OCI-LY1 (cell line): ENCODE results near the gene MED13L.

Source experiments
- H2AFZ ChIP-seq: fragments of 200-600 bp; sonication (generic), shearing (Covaris generic); 2 replicates; pipeline ENCODE4 v1.6.0; 2014; ENCODE audit warnings: antibody characterized with exemption, mild to moderate bottlenecking, low read length
- H3F3A ChIP-seq: fragments of 200-600 bp; sonication (generic), shearing (Covaris generic); 2 replicates; pipeline ENCODE4 v1.6.0; 2014; ENCODE audit warnings: mild to moderate bottlenecking, antibody characterized with exemption, low read length, moderate library complexity; ENCODE audit not compliant: insufficient read depth
- H3K27ac ChIP-seq: fragments of 200-600 bp; sonication (generic); 2 replicates; pipeline ENCODE4 v1.5.1; 2014; ENCODE audit warnings: low read length, mixed run types, mild to moderate bottlenecking, low read depth; ENCODE audit not compliant: poor library complexity, severe bottlenecking
- H3K27me3 ChIP-seq: fragments of 200-600 bp; sonication (generic); 2 replicates; pipeline ENCODE4 v1.6.0; 2014; ENCODE audit warnings: antibody characterized with exemption, mild to moderate bottlenecking, low read length, moderate library complexity; ENCODE audit not compliant: insufficient read depth
- H3K36me3 ChIP-seq: fragments of 200-600 bp; sonication (generic); 2 replicates; pipeline ENCODE4 v1.6.1; 2014; ENCODE audit warnings: mild to moderate bottlenecking, antibody characterized with exemption, low read length, moderate library complexity, mixed read lengths; ENCODE audit not compliant: insufficient read depth
- H3K4me1 ChIP-seq: fragments of 200-600 bp; sonication (generic); 2 replicates; pipeline ENCODE4 v1.5.1; 2014; ENCODE audit warnings: mild to moderate bottlenecking, low read length, moderate library complexity; ENCODE audit not compliant: insufficient read depth, severe bottlenecking
- H3K4me2 ChIP-seq: fragments of 200-600 bp; sonication (generic), shearing (Covaris generic); 2 replicates; pipeline ENCODE4 v1.6.1; 2014; ENCODE audit warnings: low read length
- H3K4me3 ChIP-seq: fragments of 200-600 bp; sonication (generic); 2 replicates; pipeline ENCODE4 v1.5.1; 2014; ENCODE audit warnings: low read length, low read depth, mild to moderate bottlenecking, mixed read lengths; ENCODE audit not compliant: poor library complexity, severe bottlenecking
- H3K79me2 ChIP-seq: fragments of 200-600 bp; shearing (Covaris generic); 2 replicates; pipeline ENCODE4 v1.6.1; 2016; ENCODE audit warnings: mixed run types, low read length, mixed read lengths; ENCODE audit not compliant: insufficient read depth
- H3K9ac ChIP-seq: fragments of 200-600 bp; sonication (generic), shearing (Covaris generic); 2 replicates; pipeline ENCODE4 v1.6.1; 2014; ENCODE audit warnings: mild to moderate bottlenecking, low read length, mixed read lengths
- H3K9me2 ChIP-seq: fragments of 200-600 bp; sonication (generic), shearing (Covaris generic); 2 replicates; pipeline ENCODE4 v1.6.1; 2014; ENCODE audit warnings: low read depth, mild to moderate bottlenecking, low read length, mixed read lengths
- H3K9me3 ChIP-seq: fragments of 200-600 bp; shearing (Covaris generic); 2 replicates; pipeline ENCODE4 v1.6.1; 2014; ENCODE audit warnings: low read length, mixed read lengths
- H4K20me1 ChIP-seq: fragments of 200-600 bp; sonication (generic), shearing (Covaris generic); 2 replicates; pipeline ENCODE4 v1.6.0; 2016; ENCODE audit warnings: mild to moderate bottlenecking, low read length; ENCODE audit not compliant: insufficient read depth
- CTCF ChIP-seq: fragments of 200-600 bp; sonication (generic), shearing (Covaris generic); IDR thresholded peaks from 2 replicates; pipeline ENCODE4 v1.5.1; 2017; ENCODE audit warnings: mild to moderate bottlenecking, antibody characterized with exemption, low read length, moderate library complexity, mixed read lengths
- EZH2 ChIP-seq: fragments of 200-600 bp; sonication (generic), shearing (Covaris generic); IDR thresholded peaks from 2 replicates; pipeline ENCODE4 v1.8.0; 2017; ENCODE audit warnings: borderline replicate concordance, mixed run types, mild to moderate bottlenecking, antibody characterized with exemption, low read length, moderate library complexity, mixed read lengths

MED13L gene

DNA sequence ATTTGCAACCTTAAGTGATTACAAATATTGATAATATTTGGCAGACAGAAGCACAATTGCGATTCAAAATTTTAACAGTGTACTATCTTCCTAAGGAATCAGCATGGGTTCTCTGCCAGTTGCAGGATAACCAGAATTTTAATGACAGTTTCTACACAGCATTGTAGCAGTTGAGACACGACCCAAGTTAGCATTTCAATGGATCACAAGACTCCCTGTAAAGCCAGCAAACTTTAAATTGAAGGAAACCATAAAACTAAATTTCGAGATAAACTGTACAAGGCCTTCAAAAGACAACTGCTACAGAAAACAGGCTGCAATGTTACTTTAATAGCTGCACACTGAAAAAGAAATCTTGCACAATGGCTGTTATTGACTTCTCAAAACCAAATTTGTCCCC, 154.9 kb downstream of the MED13L start:
- H3K79me2 ChIP-seq = no peaks in the 10 kb centered on the region
- H3K9me3 ChIP-seq = no peaks in the 10 kb centered on the region
- no peaks in the 10 kb centered on the region for H3K9me2 ChIP-seq
- no peaks in the 10 kb centered on the region for H4K20me1 ChIP-seq
- no peaks in the 10 kb centered on the region for H3K27me3 ChIP-seq
- H3K9ac ChIP-seq = no peak overlapping the region
- H3F3A ChIP-seq = no peaks in the 10 kb centered on the region
- TF ChIP-seq CTCF (no peak), EZH2 (no peak)
- H3K36me3 ChIP-seq = no peaks in the 10 kb centered on the region
- peak overlapping the region; percentile 69 for H3K27ac ChIP-seq
- H3K4me1 ChIP-seq = peaks cover 35% of the 10 kb centered on the region
- no peak overlapping the region for H3K4me2 ChIP-seq
- no peak overlapping the region for H2AFZ ChIP-seq
- H3K4me3 ChIP-seq = no peak overlapping the region

DNA sequence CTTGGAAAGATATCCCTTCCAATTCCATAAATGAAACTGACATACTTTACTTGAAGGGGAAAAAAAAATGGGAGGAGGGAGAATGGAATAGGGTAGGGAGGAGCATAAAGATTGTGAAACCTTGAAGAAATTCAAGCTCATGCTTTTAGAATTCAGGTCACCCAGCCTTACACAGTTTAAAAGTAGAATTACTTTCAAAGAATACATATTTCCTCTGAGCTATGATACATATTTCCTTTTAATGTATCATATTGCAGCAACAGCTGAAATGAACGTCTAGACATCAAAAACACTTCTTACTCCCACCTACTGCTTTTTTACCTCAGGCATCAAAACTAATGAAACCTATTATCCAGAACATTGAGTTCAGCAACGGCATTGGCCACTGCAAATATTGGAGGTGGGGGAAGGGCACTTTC, 156.0 kb downstream of the MED13L start:
- Histone ChIP-seq H3K36me3 (no peaks in the 10 kb centered on the region), H3K4me2 (no peak overlapping the region), H3K27ac (no peak overlapping the region), H3K4me3 (no peak overlapping the region), H3K79me2 (no peaks in the 10 kb centered on the region), H3K4me1 (peaks cover 35% of the 10 kb centered on the region), H4K20me1 (no peaks in the 10 kb centered on the region), H3F3A (no peaks in the 10 kb centered on the region), H3K9me3 (no peaks in the 10 kb centered on the region), H2AFZ (no peak overlapping the region), H3K9me2 (no peaks in the 10 kb centered on the region), H3K27me3 (no peaks in the 10 kb centered on the region), H3K9ac (no peak overlapping the region)
- TF ChIP-seq CTCF = no peak
- TF ChIP-seq EZH2 = no peak

- Histone ChIP-seq H2AFZ (no peak overlapping the region), H3K9ac (no peak overlapping the region), H3K27me3 (no peaks in the 10 kb centered on the region), H3F3A (no peaks in the 10 kb centered on the region), H3K9me3 (no peaks in the 10 kb centered on the region), H3K4me3 (no peak overlapping the region), H4K20me1 (no peaks in the 10 kb centered on the region), H3K4me1 (peaks cover 3% of the 10 kb centered on the region), H3K4me2 (no peak overlapping the region), H3K27ac (no peak overlapping the region), H3K79me2 (no peaks in the 10 kb centered on the region), H3K36me3 (no peaks in the 10 kb centered on the region), H3K9me2 (no peaks in the 10 kb centered on the region)
- TF ChIP-seq EZH2 (no peak), CTCF (no peak)
Observed at GRCh38 chr12:116116650-116117424, 160.7 kb downstream of the MED13L start.
